Glomerular endothelial cell (primary cell): ENCODE measurements around the gene LARP4B. TPM values are rescaled to one million over a fixed set of nuclear protein-coding genes. Genes with fewer than 3 reads are reported as not detected.
"Not testable (repeated sequence)": the region's sequence is repeated elsewhere in the genome, so short reads cannot be mapped to it uniquely, and the experiment has no call there.

Source experiments
- DNase-seq: peaks from one replicate; pipeline ENCODE4 v3.0.0-alpha.2; 2011; ENCODE audit warnings: low read depth, low spot score; ENCODE audit errors: extremely low read depth
- total RNA-seq: library from RNA; depleted of rRNA; stranded (reverse); fragments of >200 nt; gene quantifications from 2 replicates; pipeline ENCODE4 v1.2.3, GENCODE V29; 2015

LARP4B gene
- total RNA-seq, 1 donor from 2014 or later = 65.3 TPM

GRCh38 chr10:774661-775244 lies 156.8 kb downstream of the LARP4B start:
- no peak for DNase-seq

GRCh38 chr10:774223-774622 lies 157.3 kb downstream of the LARP4B start:
- DNase-seq = no peak

- no peak for DNase-seq
Measured at GRCh38 chr10:773562-774161, 157.8 kb downstream of the LARP4B start.

- no peak for DNase-seq
Measured at GRCh38 chr10:772227-772637, 159.3 kb downstream of the LARP4B start.

- no peak for DNase-seq
Measured at GRCh38 chr10:771647-772046, 159.9 kb downstream of the LARP4B start.

GRCh38 chr10:770975-771374 lies 160.5 kb downstream of the LARP4B start:
- DNase-seq = no peak

GRCh38 chr10:770048-770712 lies 161.3 kb downstream of the LARP4B start:
- DNase-seq = not testable (repeated sequence)

GRCh38 chr10:767794-768193 lies 163.7 kb downstream of the LARP4B start:
- no peak for DNase-seq

GRCh38 chr10:767211-767610 lies 164.3 kb downstream of the LARP4B start:
- DNase-seq = no peak

GRCh38 chr10:761376-761775 lies 170.1 kb downstream of the LARP4B start:
- no peak for DNase-seq

- no peak for DNase-seq
Measured at GRCh38 chr10:760622-761021, 170.9 kb downstream of the LARP4B start.

- no peak for DNase-seq
Measured at GRCh38 chr10:759898-760477, 171.5 kb downstream of the LARP4B start.

Other genes starting within 250 kb of the LARP4B start
- gene DIP2C, start 242.0 kb downstream of the LARP4B start, total RNA-seq = 13.5 and 16.5 TPM in 2 replicates
- 34.9 and 40.1 TPM in 2 replicates for gene GTPBP4, start 56.7 kb upstream of the LARP4B start, total RNA-seq
- not detected in 2 replicates for gene IDI2, start 94.2 kb upstream of the LARP4B start, total RNA-seq
- gene IDI1, start 117.4 kb upstream of the LARP4B start, total RNA-seq = 40.5 and 55.3 TPM in 2 replicates
- 12.5 and 18.6 TPM in 2 replicates for gene WDR37, start 124.7 kb upstream of the LARP4B start, total RNA-seq